ENCODE results near the gene RASA1. TPM values are rescaled to one million over a fixed set of nuclear protein-coding genes. Genes with fewer than 3 reads are reported as not detected.

Gene RASA1
- total RNA-seq, 2 donors from 2014 or later: 34.8 to 37.0 TPM

GRCh38 chr5:87438231-87438630, 170.5 kb downstream of the RASA1 start:
- no peak for ATAC-seq (ENCODE audit: insufficient number of reproducible peaks, low FRiP score, low read depth)
- TF ChIP-seq CTCF (IDR thresholded peaks at IDR 0.05): no peak
- Histone ChIP-seq H3K4me1 (ENCODE audit: control insufficient read depth in 1 of 2, low read depth in 2 of 2) (no peaks in the 10 kb centered on the region), H3K27ac (no peak overlapping the region), H3K36me3 (no peaks in the 10 kb centered on the region), H3K4me3 (no peak overlapping the region), H3K27me3 (replicated peaks; ENCODE audit: insufficient read depth) (no peaks in the 10 kb centered on the region), H3K9me3 (no peaks in the 10 kb centered on the region)
- no peak for DNase-seq (ENCODE audit: low spot score)

Other genes starting within 250 kb of the RASA1 start
- 100 to 1,000 TPM; 172 to 203 TPM for gene CCNH, start 145.0 kb downstream of the RASA1 start, total RNA-seq